Measurements from ENCODE around the gene CAPN10. TPM values are rescaled to one million over a fixed set of nuclear protein-coding genes. Genes with fewer than 3 reads are reported as not detected.

The CAPN10 gene
- total RNA-seq, 1 donor: 21.0 TPM

- H3K4me1 ChIP-seq (ENCODE audit: insufficient read depth, low read length): peaks cover 4% of the 10 kb centered on the region
- no peaks in the 10 kb centered on the region for H3K36me3 ChIP-seq (ENCODE audit: insufficient read depth, low read length)
- DNase-seq (ENCODE audit: insufficient read length, low spot score, missing footprints): peak; percentile 37
- no peak overlapping the region for H3K4me3 ChIP-seq (ENCODE audit: insufficient read depth, low read length)
- no peaks in the 10 kb centered on the region for H3K27me3 ChIP-seq (ENCODE audit: insufficient read depth, low read length)
- no peak overlapping the region for H3K4me2 ChIP-seq (ENCODE audit: insufficient read depth, low read length)
- no peak overlapping the region for H2AFZ ChIP-seq (ENCODE audit: low read length)
- no peaks in the 10 kb centered on the region for H3K79me2 ChIP-seq (ENCODE audit: insufficient read depth, low read length)
- TF ChIP-seq CTCF (IDR thresholded peaks at IDR 0.05; ENCODE audit: extremely low read depth, low read depth, low read length): no peak
- no peak overlapping the region for H3K27ac ChIP-seq (ENCODE audit: low read depth, low read length)
- H3K9me3 ChIP-seq (ENCODE audit: low read depth, low read length): no peaks in the 10 kb centered on the region
- no peaks in the 10 kb centered on the region for H4K20me1 ChIP-seq (ENCODE audit: insufficient read depth, low read length)
Observed at GRCh38 chr2:240619506-240620148, 33.1 kb downstream of the CAPN10 start.

- DNase-seq (ENCODE audit: insufficient read length, low spot score, missing footprints): peak; percentile 39
- Histone ChIP-seq H3K27ac (ENCODE audit: low read depth, low read length) (no peak overlapping the region), H3K36me3 (ENCODE audit: insufficient read depth, low read length) (no peaks in the 10 kb centered on the region), H3K4me2 (ENCODE audit: insufficient read depth, low read length) (no peak overlapping the region), H3K4me3 (ENCODE audit: insufficient read depth, low read length) (no peak overlapping the region), H3K79me2 (ENCODE audit: insufficient read depth, low read length) (no peaks in the 10 kb centered on the region), H3K4me1 (ENCODE audit: insufficient read depth, low read length) (peaks cover 5% of the 10 kb centered on the region), H2AFZ (ENCODE audit: low read length) (no peak overlapping the region), H3K27me3 (ENCODE audit: insufficient read depth, low read length) (no peaks in the 10 kb centered on the region), H3K9me3 (ENCODE audit: low read depth, low read length) (no peaks in the 10 kb centered on the region), H4K20me1 (ENCODE audit: insufficient read depth, low read length) (no peaks in the 10 kb centered on the region)
- no peak for TF ChIP-seq CTCF (IDR thresholded peaks at IDR 0.05; ENCODE audit: extremely low read depth, low read depth, low read length)
Observed at GRCh38 chr2:240620149-240620731, 33.7 kb downstream of the CAPN10 start.

- TF ChIP-seq CTCF (IDR thresholded peaks at IDR 0.05; ENCODE audit: extremely low read depth, low read depth, low read length): no peak
- Histone ChIP-seq H3K4me3 (ENCODE audit: insufficient read depth, low read length) (no peak overlapping the region), H3K4me1 (ENCODE audit: insufficient read depth, low read length) (peaks cover 9% of the 10 kb centered on the region)
Observed at GRCh38 chr2:240620859-240621258, 34.3 kb downstream of the CAPN10 start.

GRCh38 chr2:240622060-240622411, 35.5 kb downstream of the CAPN10 start:
- H3K27me3 ChIP-seq (ENCODE audit: insufficient read depth, low read length): no peaks in the 10 kb centered on the region
- no peak overlapping the region for H3K4me2 ChIP-seq (ENCODE audit: insufficient read depth, low read length)
- H3K4me3 ChIP-seq (ENCODE audit: insufficient read depth, low read length): no peak overlapping the region
- no peaks in the 10 kb centered on the region for H3K9me3 ChIP-seq (ENCODE audit: low read depth, low read length)
- no peaks in the 10 kb centered on the region for H3K79me2 ChIP-seq (ENCODE audit: insufficient read depth, low read length)
- H3K36me3 ChIP-seq (ENCODE audit: insufficient read depth, low read length): no peaks in the 10 kb centered on the region
- DNase-seq (ENCODE audit: insufficient read length, low spot score, missing footprints): peak; percentile 15
- peaks cover 9% of the 10 kb centered on the region for H3K4me1 ChIP-seq (ENCODE audit: insufficient read depth, low read length)
- TF ChIP-seq CTCF (IDR thresholded peaks at IDR 0.05; ENCODE audit: extremely low read depth, low read depth, low read length): no peak
- H3K27ac ChIP-seq (ENCODE audit: low read depth, low read length): no peak overlapping the region
- no peak overlapping the region for H2AFZ ChIP-seq (ENCODE audit: low read length)
- H4K20me1 ChIP-seq (ENCODE audit: insufficient read depth, low read length): no peaks in the 10 kb centered on the region

More at GRCh38 chr2:240620859-240621258, 34.3 kb downstream of the CAPN10 start:
- Histone ChIP-seq H3K27me3 (ENCODE audit: insufficient read depth, low read length) (no peaks in the 10 kb centered on the region), H3K4me2 (ENCODE audit: insufficient read depth, low read length) (no peak overlapping the region), H2AFZ (ENCODE audit: low read length) (no peak overlapping the region), H3K36me3 (ENCODE audit: insufficient read depth, low read length) (no peaks in the 10 kb centered on the region), H3K9me3 (ENCODE audit: low read depth, low read length) (no peaks in the 10 kb centered on the region), H4K20me1 (ENCODE audit: insufficient read depth, low read length) (no peaks in the 10 kb centered on the region), H3K27ac (ENCODE audit: low read depth, low read length) (no peak overlapping the region), H3K79me2 (ENCODE audit: insufficient read depth, low read length) (no peaks in the 10 kb centered on the region)
- peak; percentile 49 for DNase-seq (ENCODE audit: insufficient read length, low spot score, missing footprints)

Measured in osteoblast (primary cell).